PC-9 (cell line): Measurements from ENCODE around the gene CROCC2. TPM values are rescaled to one million over a fixed set of nuclear protein-coding genes. Genes with fewer than 3 reads are reported as not detected.

Source experiments
- BruUV-seq: library from RNA; stranded (reverse); fragments of 400-500 nt; replicated peaks from 2 replicates; lab custom pipeline; 2021; lab: Mats Ljungman, UMichigan
- CTCF ChIA-PET: fragments of 300-600 bp; sonication (Branson Sonifier 250); formaldehyde crosslinking; loops from one replicate; lab custom pipeline; 2022; ENCODE audit warnings: antibody characterized with exemption; lab: Charles Lee
- POLR2A ChIA-PET: fragments of 300-600 bp; sonication (Branson Sonifier 250); formaldehyde crosslinking; loops from one replicate; lab custom pipeline; 2022; ENCODE audit warnings: antibody characterized with exemption; ENCODE audit not compliant: unreplicated experiment; lab: Charles Lee
- DNase-seq, 2 experiments: peaks; one replicate each; pipeline versions ENCODE4 v3.0.0 to v3.0.0-alpha.2; 2015 to 2022; ENCODE audit warnings: mixed read lengths in 1 of 2
- H2AFZ ChIP-seq: fragments of 200-600 bp; sonication (generic); 2 replicates; pipeline ENCODE4 v1.8.1; 2017; ENCODE audit warnings: antibody characterized with exemption
- H3F3A ChIP-seq: fragments of 200-600 bp; sonication (generic); 2 replicates; pipeline ENCODE4 v1.8.1; 2017; ENCODE audit warnings: antibody characterized with exemption, mild to moderate bottlenecking, low read depth; ENCODE audit not compliant: insufficient read depth
- H3K27ac ChIP-seq: fragments of 200-600 bp; sonication (generic); 2 replicates; pipeline ENCODE4 v1.6.1; 2016; ENCODE audit warnings: mixed run types
- H3K27me3 ChIP-seq: fragments of 200-600 bp; sonication (generic); 2 replicates; pipeline ENCODE4 v1.6.1; 2016; ENCODE audit warnings: low read depth, mixed run types; ENCODE audit not compliant: insufficient read depth
- H3K36me3 ChIP-seq: fragments of 200-600 bp; sonication (generic); 2 replicates; pipeline ENCODE4 v1.6.1; 2016; ENCODE audit warnings: low read depth, mixed run types
- H3K4me1 ChIP-seq: fragments of 200-600 bp; sonication (generic); replicated peaks from 2 replicates; pipeline ENCODE4 v1.6.1; 2016; ENCODE audit warnings: mixed run types; ENCODE audit not compliant: insufficient read depth
- H3K4me2 ChIP-seq: fragments of 200-600 bp; sonication (generic); 2 replicates; pipeline ENCODE4 v1.6.1; 2017; ENCODE audit warnings: mixed run types
- H3K4me3 ChIP-seq: fragments of 200-600 bp; sonication (generic); 2 replicates; pipeline ENCODE4 v1.6.1; 2016; ENCODE audit warnings: mixed run types
- H3K79me2 ChIP-seq: fragments of 200-600 bp; sonication (generic); 2 replicates; pipeline ENCODE4 v1.6.1; 2017; ENCODE audit warnings: low read depth, mixed run types
- H3K9me2 ChIP-seq: fragments of 200-600 bp; sonication (generic); 2 replicates; pipeline ENCODE4 v1.8.1; 2017; ENCODE audit warnings: mild to moderate bottlenecking; ENCODE audit not compliant: insufficient read depth
- H3K9me3 ChIP-seq: fragments of 200-600 bp; sonication (generic); 2 replicates; pipeline ENCODE4 v1.8.1; 2016; ENCODE audit warnings: low read depth; ENCODE audit not compliant: insufficient read depth
- H4K20me1 ChIP-seq: fragments of 200-600 bp; sonication (generic); 2 replicates; pipeline ENCODE4 v1.8.1; 2017; ENCODE audit not compliant: insufficient read depth
- EZH2 ChIP-seq: fragments of 200-600 bp; sonication (generic); IDR thresholded peaks from 2 replicates; pipeline ENCODE4 v1.8.0; 2017; ENCODE audit warnings: antibody characterized with exemption, low read depth
- intact Hi-C: fragments of 100-400 bp; cut with micrococcal nuclease; formaldehyde crosslinking; loops from one replicate; pipeline ENCODE4 v1.10.0; 2022; ENCODE audit not compliant: unreplicated experiment
- total RNA-seq: library from RNA; stranded (reverse); gene quantifications from 2 replicates; pipeline ENCODE4 v1.2.3, GENCODE V29; 2021
- TF ChIP-seq, protein P1 (sequence below): fragments of 200-600 bp; sonication (generic); conservative IDR thresholded peaks from 2 replicates; pipeline ENCODE4 v1.6.1; 2017; ENCODE audit warnings: mixed run types, antibody characterized with exemption, mild to moderate bottlenecking, moderate library complexity

Gene CROCC2
- total RNA-seq, 1 experiment from 2014 or later = not detected

- no peaks in the 10 kb centered on the region for H3K9me2 ChIP-seq
- BruUV-seq = no TSS peak
- peak overlapping the region; percentile 77 for H3K4me3 ChIP-seq
- ChIA-PET CTCF (no interaction called here), POLR2A (no interaction called here)
- H2AFZ ChIP-seq = no peak overlapping the region
- intact Hi-C loops = loop anchor here (2.0 to 5.0 kb wide), 6 partner anchors 20 to 523 kb away; partner anchors contain the start of genes PPP1R7 and RNPEPL1
- H3K4me1 ChIP-seq = peaks cover 91% of the 10 kb centered on the region
- H3K27me3 ChIP-seq = no peaks in the 10 kb centered on the region
- peaks cover 37% of the 10 kb centered on the region for H3F3A ChIP-seq
- peak overlapping the region; percentile 83 for H3K27ac ChIP-seq
- peak overlapping the region; percentile 95 for H3K4me2 ChIP-seq
- peaks cover 35% of the 10 kb centered on the region for H3K79me2 ChIP-seq
- H4K20me1 ChIP-seq = no peaks in the 10 kb centered on the region
- no peaks in the 10 kb centered on the region for H3K36me3 ChIP-seq
- no peak for DNase-seq
- H3K9me3 ChIP-seq = no peaks in the 10 kb centered on the region
- TF ChIP-seq, protein P1, sequence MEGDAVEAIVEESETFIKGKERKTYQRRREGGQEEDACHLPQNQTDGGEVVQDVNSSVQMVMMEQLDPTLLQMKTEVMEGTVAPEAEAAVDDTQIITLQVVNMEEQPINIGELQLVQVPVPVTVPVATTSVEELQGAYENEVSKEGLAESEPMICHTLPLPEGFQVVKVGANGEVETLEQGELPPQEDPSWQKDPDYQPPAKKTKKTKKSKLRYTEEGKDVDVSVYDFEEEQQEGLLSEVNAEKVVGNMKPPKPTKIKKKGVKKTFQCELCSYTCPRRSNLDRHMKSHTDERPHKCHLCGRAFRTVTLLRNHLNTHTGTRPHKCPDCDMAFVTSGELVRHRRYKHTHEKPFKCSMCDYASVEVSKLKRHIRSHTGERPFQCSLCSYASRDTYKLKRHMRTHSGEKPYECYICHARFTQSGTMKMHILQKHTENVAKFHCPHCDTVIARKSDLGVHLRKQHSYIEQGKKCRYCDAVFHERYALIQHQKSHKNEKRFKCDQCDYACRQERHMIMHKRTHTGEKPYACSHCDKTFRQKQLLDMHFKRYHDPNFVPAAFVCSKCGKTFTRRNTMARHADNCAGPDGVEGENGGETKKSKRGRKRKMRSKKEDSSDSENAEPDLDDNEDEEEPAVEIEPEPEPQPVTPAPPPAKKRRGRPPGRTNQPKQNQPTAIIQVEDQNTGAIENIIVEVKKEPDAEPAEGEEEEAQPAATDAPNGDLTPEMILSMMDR = no peak
- no peak for TF ChIP-seq EZH2
Measured at GRCh38 chr2:240894836-240895558, 11.1 kb upstream of the CROCC2 start.

DNA sequence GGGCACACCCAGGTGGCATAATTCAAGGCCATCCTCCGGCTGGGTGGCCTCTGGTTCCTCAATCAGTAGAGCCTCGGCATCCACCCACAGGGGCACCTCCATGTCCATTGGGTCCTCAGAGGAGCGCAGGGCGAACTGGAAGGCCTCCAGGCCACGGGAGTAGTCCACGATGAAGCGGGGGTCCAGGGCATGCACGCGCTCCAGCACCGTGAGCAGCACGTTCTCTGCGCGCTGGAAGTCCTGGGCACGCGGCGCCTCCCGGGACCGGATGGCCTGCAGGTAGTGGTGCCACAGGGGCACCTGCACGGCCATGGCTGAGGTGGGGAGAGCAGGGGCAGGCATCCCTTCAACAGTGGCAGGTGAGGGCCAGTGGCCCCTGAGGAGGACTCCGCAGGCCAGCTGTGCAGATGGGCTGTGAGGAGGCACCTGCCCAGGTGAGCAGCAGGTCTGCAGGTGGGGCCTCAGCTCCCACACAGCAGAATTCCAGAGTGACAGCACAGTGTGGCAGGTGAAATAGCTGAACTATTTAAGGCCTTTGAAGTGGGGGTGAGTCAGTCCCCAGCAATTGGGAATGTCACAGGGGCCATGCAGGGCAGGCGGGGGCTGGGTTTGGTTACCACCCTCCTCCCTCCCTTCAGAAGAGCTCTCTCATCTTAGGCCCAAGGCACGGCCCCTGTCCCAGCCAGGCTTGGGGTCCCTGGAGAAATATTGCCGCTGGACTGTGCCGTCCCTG lies 10.3 kb upstream of the CROCC2 start, which contains the start of gene MAB21L4:
Gene MAB21L4, minus strand, starts transcription at position 501 of the 733 bp plus-strand sequence. Its CDS starts 159 bp downstream, at position 342.
- CTCF ChIA-PET = interaction anchor here (0.6 kb wide), 2 partner anchors 56 to 90 kb away, joined by 3 read pairs; no protein-coding TSS in a partner anchor
- TF ChIP-seq, protein P1 = no peak
- no peak for TF ChIP-seq EZH2
- peaks cover 85% of the 10 kb centered on the region for H3K4me1 ChIP-seq
- DNase-seq = peak; percentile 96 to 98
- H3K36me3 ChIP-seq = no peaks in the 10 kb centered on the region
- no TSS peak for BruUV-seq
- H2AFZ ChIP-seq = no peak within 1 kb of the TSS
- no peaks in the 10 kb centered on the region for H3K27me3 ChIP-seq
- intact Hi-C loops = loop anchor here (2.0 to 5.0 kb wide), 4 partner anchors 19 to 524 kb away; partner anchors contain the start of gene PPP1R7
- POLR2A ChIA-PET = interaction anchor here (0.6 kb wide), 3 partner anchors 19 to 39 kb away, joined by 3 to 4 read pairs (median 3); no protein-coding TSS in a partner anchor
- H4K20me1 ChIP-seq = no peaks in the 10 kb centered on the region
- peak within 1 kb of the TSS; percentile 87 for H3K27ac ChIP-seq
- H3K9me2 ChIP-seq = no peaks in the 10 kb centered on the region
- H3K79me2 ChIP-seq = peaks cover 35% of the 10 kb centered on the region
- H3K4me3 ChIP-seq = peak within 1 kb of the TSS; percentile 77
- peak within 1 kb of the TSS; percentile 95 for H3K4me2 ChIP-seq
- H3K9me3 ChIP-seq = no peaks in the 10 kb centered on the region
- peaks cover 37% of the 10 kb centered on the region for H3F3A ChIP-seq

- peak overlapping the region; percentile 95 for H3K4me2 ChIP-seq
- POLR2A ChIA-PET = interaction anchor here (0.6 to 0.7 kb wide), 3 partner anchors 9 to 35 kb away, joined by 3 to 12 read pairs (median 3); partner anchors contain the start of gene CROCC2
- intact Hi-C loops = loop anchor here (5.0 kb wide), 3 partner anchors 96 to 524 kb away; partner anchors contain the start of gene PPP1R7
- H3K9me2 ChIP-seq = no peaks in the 10 kb centered on the region
- DNase-seq = no peak
- H3K27ac ChIP-seq = peak overlapping the region; percentile 82
- TF ChIP-seq EZH2 = no peak
- TF ChIP-seq, protein P1 = no peak
- no peak overlapping the region for H2AFZ ChIP-seq
- no TSS peak for BruUV-seq
- peaks cover 79% of the 10 kb centered on the region for H3K4me1 ChIP-seq
- peak overlapping the region; percentile 77 for H3K4me3 ChIP-seq
- no peaks in the 10 kb centered on the region for H3K36me3 ChIP-seq
- peaks cover 35% of the 10 kb centered on the region for H3K79me2 ChIP-seq
- CTCF ChIA-PET = interaction anchor here (0.6 to 1.5 kb wide), 5 partner anchors 13 to 689 kb away, joined by 3 to 4 read pairs (median 3); no protein-coding TSS in a partner anchor
- no peaks in the 10 kb centered on the region for H4K20me1 ChIP-seq
- H3F3A ChIP-seq = peaks cover 37% of the 10 kb centered on the region
- no peaks in the 10 kb centered on the region for H3K9me3 ChIP-seq
- no peaks in the 10 kb centered on the region for H3K27me3 ChIP-seq
Measured at GRCh38 chr2:240896394-240896793, 9.7 kb upstream of the CROCC2 start.
